ENCODE data around the gene USP32. TPM values are rescaled to one million over a fixed set of nuclear protein-coding genes. Genes with fewer than 3 reads are reported as not detected.
"Not testable (repeated sequence)": the region's sequence is repeated elsewhere in the genome, so short reads cannot be mapped to it uniquely, and the experiment has no call there.

The USP32 gene
- total RNA-seq, 4 donors from 2014 or later, result 29.1 to 74.1 (median 42.5) TPM

DNA sequence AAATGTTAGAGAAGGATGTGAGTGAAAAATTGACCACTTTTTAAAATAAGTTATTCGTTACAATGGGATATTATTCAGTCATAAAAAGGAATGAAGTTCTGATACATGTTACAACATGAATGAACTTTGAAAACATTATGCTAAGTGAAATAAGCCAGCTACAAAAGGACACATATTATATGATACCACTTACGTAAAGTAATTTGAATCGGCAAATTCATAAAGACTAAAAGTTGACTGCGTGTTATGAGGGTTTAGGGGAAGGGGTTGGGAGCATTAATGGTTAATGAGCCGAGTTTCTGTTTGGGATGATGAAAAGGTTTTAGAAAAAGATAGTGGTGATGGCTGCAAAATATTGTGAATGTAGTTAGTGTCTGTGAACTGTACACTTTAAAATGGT lies 73.1 kb downstream of the USP32 start:
- intact Hi-C loops (cut with DNase I), result no loop called here
- peaks cover 0 to 3% (median 0%) of the 10 kb centered on the region in 3 donors for H3K4me1 ChIP-seq
- WGBS, 2 donors, result 90 to 94% methylated on average over 5 of the region's 5 CpGs
- TF ChIP-seq, protein P1, sequence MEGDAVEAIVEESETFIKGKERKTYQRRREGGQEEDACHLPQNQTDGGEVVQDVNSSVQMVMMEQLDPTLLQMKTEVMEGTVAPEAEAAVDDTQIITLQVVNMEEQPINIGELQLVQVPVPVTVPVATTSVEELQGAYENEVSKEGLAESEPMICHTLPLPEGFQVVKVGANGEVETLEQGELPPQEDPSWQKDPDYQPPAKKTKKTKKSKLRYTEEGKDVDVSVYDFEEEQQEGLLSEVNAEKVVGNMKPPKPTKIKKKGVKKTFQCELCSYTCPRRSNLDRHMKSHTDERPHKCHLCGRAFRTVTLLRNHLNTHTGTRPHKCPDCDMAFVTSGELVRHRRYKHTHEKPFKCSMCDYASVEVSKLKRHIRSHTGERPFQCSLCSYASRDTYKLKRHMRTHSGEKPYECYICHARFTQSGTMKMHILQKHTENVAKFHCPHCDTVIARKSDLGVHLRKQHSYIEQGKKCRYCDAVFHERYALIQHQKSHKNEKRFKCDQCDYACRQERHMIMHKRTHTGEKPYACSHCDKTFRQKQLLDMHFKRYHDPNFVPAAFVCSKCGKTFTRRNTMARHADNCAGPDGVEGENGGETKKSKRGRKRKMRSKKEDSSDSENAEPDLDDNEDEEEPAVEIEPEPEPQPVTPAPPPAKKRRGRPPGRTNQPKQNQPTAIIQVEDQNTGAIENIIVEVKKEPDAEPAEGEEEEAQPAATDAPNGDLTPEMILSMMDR (IDR thresholded peaks at IDR 0.05), result no peak
- no peaks in the 10 kb centered on the region for H3K27me3 ChIP-seq
- DNase-seq, result no peak
- H3K4me3 ChIP-seq, result no peak overlapping the region
- no peaks in the 10 kb centered on the region for H3K9me3 ChIP-seq
- no peaks in the 10 kb centered on the region for H3K36me3 ChIP-seq
- no peak overlapping the region for H3K27ac ChIP-seq

DNA sequence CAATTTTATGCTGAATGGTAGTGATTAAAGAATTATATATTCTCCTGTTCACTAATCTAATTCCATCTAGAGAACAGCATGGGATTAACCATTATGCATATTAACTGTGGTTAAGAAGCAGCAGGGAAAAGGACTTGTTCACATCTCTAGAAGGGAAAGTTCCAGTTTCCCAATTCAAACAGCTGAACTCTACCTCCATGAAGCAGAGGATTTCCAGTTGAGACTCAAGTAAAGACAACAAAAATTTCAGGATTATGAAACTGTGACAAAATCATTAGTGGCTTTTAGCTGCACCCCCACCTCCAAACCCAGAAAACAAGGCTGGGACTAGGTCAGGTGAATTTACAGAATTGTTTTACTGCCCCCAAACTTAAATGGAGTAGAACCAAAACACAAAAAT lies 73.6 kb downstream of the USP32 start:
- no peak for DNase-seq
- no peak for TF ChIP-seq POLR2A (IDR thresholded peaks at IDR 0.05)
- TF ChIP-seq, protein P1 (IDR thresholded peaks at IDR 0.05), result no peak
- peaks cover 0 to 3% (median 2%) of the 10 kb centered on the region in 3 donors for H3K4me1 ChIP-seq
- no peaks in the 10 kb centered on the region for H3K27me3 ChIP-seq
- no peak overlapping the region for H3K27ac ChIP-seq
- intact Hi-C loops (cut with DNase I), result no loop called here
- H3K9me3 ChIP-seq, result no peaks in the 10 kb centered on the region
- H3K4me3 ChIP-seq, result no peak overlapping the region
- no peaks in the 10 kb centered on the region for H3K36me3 ChIP-seq

DNA sequence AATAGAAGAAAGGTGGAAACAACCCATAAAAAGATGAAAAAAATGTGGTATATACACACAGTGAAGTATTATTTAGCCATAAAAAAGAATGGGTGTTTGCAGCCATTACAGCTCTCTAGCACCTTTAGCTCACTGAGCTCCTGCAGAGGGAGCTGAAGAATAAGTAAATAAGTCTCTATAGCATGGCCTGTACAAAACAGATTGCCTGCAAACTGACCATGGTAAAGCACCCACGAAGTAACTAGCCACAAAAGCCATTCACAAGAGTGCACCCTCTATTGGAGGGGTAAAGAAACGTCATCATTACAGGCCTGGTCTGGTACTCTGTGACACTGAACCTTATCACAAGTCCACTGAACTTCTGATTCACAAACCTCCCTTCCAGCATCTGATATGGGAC lies 76.3 kb downstream of the USP32 start:
- H3K4me3 ChIP-seq, result no peak overlapping the region
- no peaks in the 10 kb centered on the region for H3K9me3 ChIP-seq
- intact Hi-C loops (cut with DNase I), result no loop called here
- no peak overlapping the region for H3K27ac ChIP-seq
- H3K4me1 ChIP-seq, result peaks cover 0 to 7% (median 3%) of the 10 kb centered on the region in 3 donors
- DNase-seq, result no peak
- peaks cover 0 to 1% (median 0%) of the 10 kb centered on the region in 3 donors for H3K36me3 ChIP-seq
- 95 to 100% methylated on average over 2 of the region's 2 CpGs for WGBS, 2 donors
- no peaks in the 10 kb centered on the region for H3K27me3 ChIP-seq
- TF ChIP-seq POLR2A (IDR thresholded peaks at IDR 0.05), result no peak
- TF ChIP-seq, protein P1 (IDR thresholded peaks at IDR 0.05), result no peak

DNA sequence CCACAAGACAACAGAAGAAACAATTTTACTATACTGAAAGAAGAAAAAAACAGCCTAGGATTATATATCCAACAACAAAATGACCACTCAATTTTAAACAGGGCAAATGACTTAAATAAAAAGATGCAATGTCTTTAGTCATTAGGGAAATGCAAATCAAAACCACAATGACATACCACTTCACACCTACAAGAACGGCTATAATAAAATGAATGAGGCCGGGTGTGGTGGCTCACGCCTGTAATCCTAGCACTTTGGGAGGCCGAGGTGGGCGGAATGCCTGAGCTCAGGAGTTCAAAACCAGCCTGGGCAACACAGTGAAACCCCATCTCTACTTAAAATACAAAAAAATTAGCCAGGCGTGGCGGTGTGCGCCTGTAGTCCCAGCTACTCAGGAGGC lies 77.0 kb downstream of the USP32 start:
- DNase-seq; H3K27ac ChIP-seq; H3K4me1 ChIP-seq; H3K9me3 ChIP-seq; H3K36me3 ChIP-seq; intact Hi-C loops (cut with DNase I); H3K27me3 ChIP-seq; H3K4me3 ChIP-seq: not testable (repeated sequence)
- 79 to 86% methylated on average over 8 of the region's 8 CpGs for WGBS, 2 donors

DNA sequence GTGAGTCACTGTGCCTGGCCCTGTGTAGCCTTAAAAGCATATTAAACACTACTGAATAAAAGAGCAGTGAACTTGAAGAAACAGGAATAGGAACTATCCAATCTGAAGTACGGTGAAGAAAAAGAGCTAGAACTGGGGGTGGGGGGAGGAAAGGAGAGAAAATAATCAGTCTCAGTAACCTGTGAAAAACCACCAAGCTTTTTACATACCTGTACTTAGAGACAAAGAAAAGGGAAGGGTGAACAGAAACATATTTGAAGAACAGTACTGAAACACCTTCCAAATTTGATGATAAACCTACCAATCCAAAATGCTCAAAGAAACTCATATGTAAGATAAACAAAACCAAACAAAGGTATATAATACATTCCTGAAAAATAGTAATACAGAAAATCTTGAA lies 77.5 kb downstream of the USP32 start:
- TF ChIP-seq, protein P1 (IDR thresholded peaks at IDR 0.05), result no peak
- no peak for TF ChIP-seq POLR2A (IDR thresholded peaks at IDR 0.05)
- no peak overlapping the region for H3K4me3 ChIP-seq
- H3K36me3 ChIP-seq, result peaks cover 0 to 10% (median 0%) of the 10 kb centered on the region in 3 donors
- no peak for DNase-seq
- no peaks in the 10 kb centered on the region for H3K9me3 ChIP-seq
- WGBS, 2 donors, result 79 to 83% methylated on average over 1 of the region's 1 CpG
- H3K27me3 ChIP-seq, result no peaks in the 10 kb centered on the region
- intact Hi-C loops (cut with DNase I), result no loop called here
- no peak overlapping the region for H3K27ac ChIP-seq
- peaks cover 0 to 7% (median 3%) of the 10 kb centered on the region in 3 donors for H3K4me1 ChIP-seq

DNA sequence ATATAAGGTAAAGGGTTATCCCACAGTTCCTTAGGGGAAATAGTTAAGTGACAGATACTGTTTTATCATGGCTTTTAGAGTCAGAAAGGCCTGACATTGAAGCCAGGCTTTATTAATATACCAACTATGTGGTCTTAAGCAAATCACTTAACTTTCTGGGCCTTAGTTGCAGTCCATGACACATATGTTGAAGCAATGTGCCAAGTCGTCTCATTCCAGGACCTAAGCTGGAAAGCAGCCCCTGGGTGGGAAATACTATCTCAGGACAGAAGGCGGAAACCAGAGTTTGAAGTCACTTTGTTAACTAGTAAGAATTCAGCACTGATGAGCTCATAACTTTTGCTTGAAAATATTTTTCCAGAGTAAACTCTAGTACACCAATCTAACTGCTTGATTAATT lies 80.0 kb downstream of the USP32 start:
- no peaks in the 10 kb centered on the region for H3K27me3 ChIP-seq
- intact Hi-C loops (cut with DNase I), result no loop called here
- TF ChIP-seq, protein P1 (IDR thresholded peaks at IDR 0.05), result no peak
- no peak for TF ChIP-seq POLR2A (IDR thresholded peaks at IDR 0.05)
- H3K4me1 ChIP-seq, result peaks cover 0 to 7% (median 1%) of the 10 kb centered on the region in 3 donors
- peaks cover 0 to 15% (median 0%) of the 10 kb centered on the region in 3 donors for H3K36me3 ChIP-seq
- 86 to 87% methylated on average over 2 of the region's 2 CpGs for WGBS, 2 donors
- no peak overlapping the region for H3K4me3 ChIP-seq
- no peaks in the 10 kb centered on the region for H3K9me3 ChIP-seq
- H3K27ac ChIP-seq, result no peak overlapping the region
- no peak for DNase-seq
